Calu3 (cell line): Measurements from ENCODE around the gene WFIKKN2. TPM values are rescaled to one million over a fixed set of nuclear protein-coding genes. Genes with fewer than 3 reads are reported as not detected.

ENCODE experiments used
- BruUV-seq: library from RNA; stranded (reverse); fragments of 400-500 nt; replicated peaks from 2 replicates; lab custom pipeline; 2021; lab: Mats Ljungman, UMichigan
- CTCF ChIA-PET: fragments of 300-600 bp; sonication (Branson Sonifier 250); formaldehyde crosslinking; loops from one replicate; lab custom pipeline; 2022; ENCODE audit warnings: antibody characterized with exemption; lab: Charles Lee
- DNase-seq: peaks from one replicate; pipeline ENCODE4 v3.0.0; 2022
- H3K27ac Mint-ChIP-seq: one replicate; pipeline ENCODE4 v1.8.0; 2022; ENCODE audit warnings: mixed read lengths; ENCODE audit not compliant: unreplicated experiment
- H3K27me3 Mint-ChIP-seq: one replicate; pipeline ENCODE4 v1.8.0; 2022; ENCODE audit warnings: mixed read lengths; ENCODE audit not compliant: unreplicated experiment
- H3K36me3 Mint-ChIP-seq: one replicate; pipeline ENCODE4 v1.8.0; 2022; ENCODE audit warnings: mild to moderate bottlenecking, moderate library complexity, mixed read lengths; ENCODE audit not compliant: insufficient read depth, unreplicated experiment
- H3K4me1 Mint-ChIP-seq: one replicate; pipeline ENCODE4 v1.8.0; 2022; ENCODE audit warnings: mild to moderate bottlenecking, low read depth, mixed read lengths; ENCODE audit not compliant: unreplicated experiment
- H3K4me3 Mint-ChIP-seq: one replicate; pipeline ENCODE4 v1.8.0; 2022; ENCODE audit warnings: mild to moderate bottlenecking, low read depth, moderate library complexity, mixed read lengths; ENCODE audit not compliant: unreplicated experiment
- H3K9me3 Mint-ChIP-seq: one replicate; pipeline ENCODE4 v1.8.0; 2022; ENCODE audit warnings: low read depth, mixed read lengths; ENCODE audit not compliant: unreplicated experiment
- intact Hi-C: fragments of 100-400 bp; cut with micrococcal nuclease; formaldehyde crosslinking; loops from one replicate; pipeline ENCODE4 v1.10.0; 2022; ENCODE audit not compliant: unreplicated experiment
- total RNA-seq: library from RNA; stranded (reverse); gene quantifications from 2 replicates; pipeline ENCODE4 v1.2.3, GENCODE V29; 2022
- TF ChIP-seq, protein P1 (sequence below): fragments of 200-600 bp; IDR thresholded peaks from one replicate; pipeline ENCODE4 v1.8.0; 2022; ENCODE audit warnings: antibody characterized with exemption; ENCODE audit not compliant: unreplicated experiment

WFIKKN2 gene
- total RNA-seq, 1 experiment from 2014 or later = not detected

DNA sequence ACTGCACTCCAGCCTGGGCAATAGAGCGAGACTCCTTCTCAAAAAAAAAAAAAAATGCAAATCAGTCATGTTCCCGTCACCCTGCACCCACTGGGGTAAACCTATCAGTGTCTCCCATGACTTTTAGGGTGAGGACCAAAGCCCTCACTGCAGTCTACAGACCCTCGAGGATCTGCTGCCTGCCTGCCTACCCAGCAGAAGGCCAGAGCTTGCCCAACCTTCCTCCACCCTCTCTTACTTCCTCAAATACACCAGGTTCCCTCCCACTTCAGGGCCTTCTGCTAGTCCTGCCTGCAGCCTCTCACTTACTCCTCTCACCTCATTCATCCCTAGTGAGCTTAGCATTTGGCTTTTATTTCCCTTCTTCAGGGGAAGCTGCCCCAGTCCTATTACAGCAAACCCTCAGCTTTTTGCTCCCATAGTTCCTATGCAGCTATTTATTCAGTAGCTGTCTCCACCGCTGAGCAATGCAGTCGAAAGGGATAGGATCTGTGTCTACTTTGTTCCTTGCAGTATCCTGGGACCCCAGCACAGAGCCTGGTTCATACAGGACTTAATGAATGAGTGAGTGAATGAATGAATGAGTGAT is 48.6 kb downstream of the WFIKKN2 start:
- peaks cover 13% of the 10 kb centered on the region for H3K36me3 Mint-ChIP-seq
- intact Hi-C loops = no loop called here
- H3K27ac Mint-ChIP-seq = peak overlapping the region; percentile 59
- no TSS peak for BruUV-seq
- TF ChIP-seq, protein P1, sequence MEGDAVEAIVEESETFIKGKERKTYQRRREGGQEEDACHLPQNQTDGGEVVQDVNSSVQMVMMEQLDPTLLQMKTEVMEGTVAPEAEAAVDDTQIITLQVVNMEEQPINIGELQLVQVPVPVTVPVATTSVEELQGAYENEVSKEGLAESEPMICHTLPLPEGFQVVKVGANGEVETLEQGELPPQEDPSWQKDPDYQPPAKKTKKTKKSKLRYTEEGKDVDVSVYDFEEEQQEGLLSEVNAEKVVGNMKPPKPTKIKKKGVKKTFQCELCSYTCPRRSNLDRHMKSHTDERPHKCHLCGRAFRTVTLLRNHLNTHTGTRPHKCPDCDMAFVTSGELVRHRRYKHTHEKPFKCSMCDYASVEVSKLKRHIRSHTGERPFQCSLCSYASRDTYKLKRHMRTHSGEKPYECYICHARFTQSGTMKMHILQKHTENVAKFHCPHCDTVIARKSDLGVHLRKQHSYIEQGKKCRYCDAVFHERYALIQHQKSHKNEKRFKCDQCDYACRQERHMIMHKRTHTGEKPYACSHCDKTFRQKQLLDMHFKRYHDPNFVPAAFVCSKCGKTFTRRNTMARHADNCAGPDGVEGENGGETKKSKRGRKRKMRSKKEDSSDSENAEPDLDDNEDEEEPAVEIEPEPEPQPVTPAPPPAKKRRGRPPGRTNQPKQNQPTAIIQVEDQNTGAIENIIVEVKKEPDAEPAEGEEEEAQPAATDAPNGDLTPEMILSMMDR = no peak
- H3K9me3 Mint-ChIP-seq = no peaks in the 10 kb centered on the region
- peaks cover 44% of the 10 kb centered on the region for H3K4me1 Mint-ChIP-seq
- no peaks in the 10 kb centered on the region for H3K27me3 Mint-ChIP-seq
- no peak overlapping the region for H3K4me3 Mint-ChIP-seq
- CTCF ChIA-PET = interaction anchor here (1.1 to 3.6 kb wide), 9 partner anchors 10 to 66 kb away, joined by 3 to 20 read pairs (median 4); partner anchors contain the start of gene TOB1
- DNase-seq = peak; percentile 39

DNA sequence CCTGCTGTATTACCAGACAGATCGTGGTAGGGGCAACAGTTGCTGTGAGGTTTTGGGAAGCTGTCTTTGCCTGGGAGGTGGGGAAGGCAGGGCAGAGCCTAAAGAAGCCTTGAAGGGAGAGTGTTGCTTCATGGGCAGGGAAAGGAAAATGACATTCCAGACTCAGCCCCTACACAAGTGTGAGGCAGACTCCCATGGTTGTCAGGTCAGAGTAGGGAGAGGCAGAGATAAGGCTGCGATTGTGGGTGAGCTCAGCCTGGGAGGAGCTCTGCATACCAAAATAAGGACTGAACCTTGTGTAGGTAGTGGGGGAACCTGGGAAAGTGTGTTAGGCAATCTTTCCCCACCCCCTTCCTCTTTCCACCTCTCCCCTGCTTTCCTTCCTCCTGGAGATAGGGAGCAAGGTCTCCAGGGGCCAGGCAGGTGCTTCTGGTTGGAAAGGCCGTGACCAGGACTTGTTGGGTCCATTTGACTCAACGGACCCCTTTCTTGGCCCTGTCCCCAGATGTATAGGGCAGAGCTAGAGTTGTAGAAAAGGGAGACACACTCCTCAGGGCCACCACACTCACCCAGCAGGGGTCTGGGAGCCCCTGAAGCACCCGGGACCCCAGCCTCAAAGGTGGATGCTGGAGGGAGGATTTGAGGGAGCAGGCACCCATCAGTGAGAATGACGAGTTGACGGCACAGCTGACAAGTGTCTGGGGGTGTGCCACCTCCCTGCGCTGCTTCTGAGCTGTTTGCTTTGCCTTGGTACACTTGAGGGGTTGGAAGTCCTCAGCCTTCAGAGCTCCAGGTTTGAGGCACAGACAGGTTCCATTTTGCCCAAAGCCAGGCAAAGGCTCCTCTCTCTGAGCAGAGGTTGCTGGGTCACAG is 49.3 kb downstream of the WFIKKN2 start:
- Mint-ChIP-seq H3K27ac (peak overlapping the region; percentile 59), H3K27me3 (no peaks in the 10 kb centered on the region), H3K4me1 (peaks cover 50% of the 10 kb centered on the region), H3K4me3 (no peak overlapping the region), H3K9me3 (no peaks in the 10 kb centered on the region), H3K36me3 (peaks cover 13% of the 10 kb centered on the region)
- DNase-seq = peak; percentile 59
- BruUV-seq = no TSS peak
- intact Hi-C loops = no loop called here
- TF ChIP-seq, protein P1 = no peak
- CTCF ChIA-PET = interaction anchor here (1.1 to 3.6 kb wide), 10 partner anchors 9 to 65 kb away, joined by 3 to 20 read pairs (median 4); partner anchors contain the start of gene TOB1

DNA sequence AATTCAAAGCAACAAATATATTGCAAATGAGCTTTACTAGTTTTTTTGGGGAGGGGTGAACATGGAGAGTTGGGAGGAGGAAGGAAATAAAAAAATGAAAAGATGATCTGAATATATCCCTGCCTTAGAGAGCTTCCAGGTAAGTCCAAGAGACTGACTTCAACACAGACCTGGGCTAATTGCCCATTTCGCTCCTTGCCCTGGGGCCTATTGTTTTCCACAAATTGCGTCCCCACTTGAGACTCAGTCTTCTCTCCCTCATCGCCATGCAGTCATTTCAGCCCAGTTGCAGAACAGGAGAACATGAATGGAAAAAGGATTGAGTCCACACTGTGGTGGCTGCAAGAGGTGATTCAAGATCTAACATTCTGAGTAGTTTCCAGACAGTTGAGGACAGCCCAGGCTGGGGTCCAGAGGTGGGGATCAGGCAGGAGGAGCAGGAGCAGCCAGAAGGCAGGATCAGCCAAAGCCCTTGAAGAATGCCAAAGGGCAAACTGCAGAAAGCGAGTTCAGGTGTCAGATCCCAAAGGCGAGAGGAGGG is 52.4 kb downstream of the WFIKKN2 start:
- Mint-ChIP-seq H3K9me3 (no peaks in the 10 kb centered on the region), H3K27me3 (no peaks in the 10 kb centered on the region), H3K4me1 (peaks cover 78% of the 10 kb centered on the region), H3K36me3 (peaks cover 27% of the 10 kb centered on the region), H3K27ac (no peak overlapping the region), H3K4me3 (no peak overlapping the region)
- intact Hi-C loops = no loop called here
- CTCF ChIA-PET = interaction anchor here (0.6 to 1.0 kb wide), 2 partner anchors 8 to 17 kb away, joined by 3 to 4 read pairs; no protein-coding TSS in a partner anchor
- TF ChIP-seq, protein P1 = no peak
- no TSS peak for BruUV-seq
- DNase-seq = no peak

DNA sequence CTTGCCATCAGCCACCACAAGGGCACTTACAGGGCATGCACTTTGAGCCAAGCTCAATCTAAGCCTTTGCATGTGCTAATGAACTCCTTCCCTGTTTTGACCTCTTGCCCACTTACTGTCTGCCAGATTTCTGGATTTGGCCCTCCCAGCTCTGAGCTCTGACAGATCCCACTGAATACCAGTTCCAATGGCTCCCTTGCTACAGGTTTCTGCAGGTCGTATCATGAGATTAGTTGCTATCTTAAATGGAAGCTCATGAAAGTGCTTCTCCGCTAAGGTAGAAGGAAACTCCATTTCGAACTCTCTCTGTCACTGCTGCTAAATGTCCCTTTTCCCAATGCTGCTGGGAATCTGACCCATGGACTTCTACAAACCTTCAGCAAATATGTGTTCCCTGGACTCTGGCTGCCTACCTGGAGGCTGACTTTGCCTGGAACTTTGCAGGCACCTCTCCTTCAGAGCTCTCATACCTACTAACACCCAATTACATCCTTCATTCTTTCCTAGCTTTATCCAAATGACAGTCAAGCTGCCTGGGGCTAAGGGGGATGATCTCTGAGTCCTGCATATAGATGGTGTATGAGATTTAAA is 54.2 kb downstream of the WFIKKN2 start:
- H3K4me1 Mint-ChIP-seq = peaks cover 73% of the 10 kb centered on the region
- H3K36me3 Mint-ChIP-seq = peaks cover 30% of the 10 kb centered on the region
- intact Hi-C loops = no loop called here
- CTCF ChIA-PET = interaction anchor here (0.6 to 1.1 kb wide), 4 partner anchors 22 to 929 kb away, joined by 3 to 6 read pairs (median 4); no protein-coding TSS in a partner anchor
- H3K27ac Mint-ChIP-seq = peak overlapping the region; percentile 95
- no peaks in the 10 kb centered on the region for H3K9me3 Mint-ChIP-seq
- no TSS peak for BruUV-seq
- TF ChIP-seq, protein P1 = no peak
- no peaks in the 10 kb centered on the region for H3K27me3 Mint-ChIP-seq
- no peak overlapping the region for H3K4me3 Mint-ChIP-seq
- DNase-seq = no peak
